Measurements from ENCODE around the gene ABI3BP. TPM values are rescaled to one million over a fixed set of nuclear protein-coding genes. Genes with fewer than 3 reads are reported as not detected.

Gene ABI3BP
- total and polyA plus RNA-seq, 2 experiments from 2014 or later: 0.42 to 0.57 TPM

DNA sequence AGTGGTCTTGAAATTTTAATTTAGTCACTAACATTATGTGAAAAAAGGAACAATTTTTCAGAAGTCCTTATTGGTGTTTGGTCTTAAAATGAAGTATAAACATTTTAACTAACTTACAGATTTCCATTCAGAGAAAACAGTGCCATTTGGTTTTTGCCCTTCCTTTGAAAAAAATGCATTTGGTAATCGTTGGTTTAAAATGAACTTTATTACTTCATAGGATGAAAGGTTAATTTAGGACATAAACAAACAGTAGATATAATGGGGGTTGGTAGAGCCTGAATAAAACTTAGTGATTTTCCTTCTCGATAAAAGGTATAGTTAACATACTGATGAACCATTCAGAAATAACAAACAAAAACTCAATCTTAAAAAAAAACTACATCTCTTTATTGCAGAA lies 244.3 kb downstream of the ABI3BP start:
- DNase-seq (ENCODE audit: low spot score): no peak
- Histone ChIP-seq H3K36me3 (ENCODE audit: insufficient read depth) (peaks cover 28% of the 10 kb centered on the region; the same call in 1 of the 2 replicates), H3K9me2 (ENCODE audit: insufficient read depth) (no peaks in the 10 kb centered on the region), H3K27ac (ENCODE audit: low read depth) (no peak overlapping the region), H3K4me1 (ENCODE audit: insufficient read depth) (peaks cover 19% of the 10 kb centered on the region), H4K20me1 (replicated peaks; ENCODE audit: insufficient read depth) (no peaks in the 10 kb centered on the region), H2AFZ (no peak overlapping the region), H3F3A (replicated peaks; ENCODE audit: low read depth) (no peaks in the 10 kb centered on the region), H3K27me3 (ENCODE audit: insufficient read depth) (no peaks in the 10 kb centered on the region), H3K4me2 (no peak overlapping the region), H3K79me2 (replicated peaks; ENCODE audit: insufficient read depth) (peaks cover 4% of the 10 kb centered on the region; the same call in 1 of the 2 replicates), H3K4me3 (no peak overlapping the region)
- TF ChIP-seq POLR2AphosphoS5 (IDR thresholded peaks at IDR 0.05; ENCODE audit: low read depth) (no peak), ZNF114 (CRISPR knock-in tag; IDR thresholded peaks at IDR 0.05) (no peak), STAT1 (IDR thresholded peaks at IDR 0.05; ENCODE audit: unreplicated experiment) (no peak), CREB1 (CRISPR knock-in tag; IDR thresholded peaks at IDR 0.05; ENCODE audit: low read depth) (no peak), ZNF331 (CRISPR knock-in tag; IDR thresholded peaks at IDR 0.05; ENCODE audit: low read depth) (no peak), NANOG (IDR thresholded peaks at IDR 0.05; ENCODE audit: borderline replicate concordance) (no peak), EZH2phosphoT487 (IDR thresholded peaks at IDR 0.05; ENCODE audit: unreplicated experiment) (no peak), EZH2 (IDR thresholded peaks at IDR 0.05; ENCODE audit: low read depth, unreplicated experiment) (no peak), JUNB (IDR thresholded peaks at IDR 0.05; ENCODE audit: unreplicated experiment) (no peak)
- TF ChIP-seq, protein P1, sequence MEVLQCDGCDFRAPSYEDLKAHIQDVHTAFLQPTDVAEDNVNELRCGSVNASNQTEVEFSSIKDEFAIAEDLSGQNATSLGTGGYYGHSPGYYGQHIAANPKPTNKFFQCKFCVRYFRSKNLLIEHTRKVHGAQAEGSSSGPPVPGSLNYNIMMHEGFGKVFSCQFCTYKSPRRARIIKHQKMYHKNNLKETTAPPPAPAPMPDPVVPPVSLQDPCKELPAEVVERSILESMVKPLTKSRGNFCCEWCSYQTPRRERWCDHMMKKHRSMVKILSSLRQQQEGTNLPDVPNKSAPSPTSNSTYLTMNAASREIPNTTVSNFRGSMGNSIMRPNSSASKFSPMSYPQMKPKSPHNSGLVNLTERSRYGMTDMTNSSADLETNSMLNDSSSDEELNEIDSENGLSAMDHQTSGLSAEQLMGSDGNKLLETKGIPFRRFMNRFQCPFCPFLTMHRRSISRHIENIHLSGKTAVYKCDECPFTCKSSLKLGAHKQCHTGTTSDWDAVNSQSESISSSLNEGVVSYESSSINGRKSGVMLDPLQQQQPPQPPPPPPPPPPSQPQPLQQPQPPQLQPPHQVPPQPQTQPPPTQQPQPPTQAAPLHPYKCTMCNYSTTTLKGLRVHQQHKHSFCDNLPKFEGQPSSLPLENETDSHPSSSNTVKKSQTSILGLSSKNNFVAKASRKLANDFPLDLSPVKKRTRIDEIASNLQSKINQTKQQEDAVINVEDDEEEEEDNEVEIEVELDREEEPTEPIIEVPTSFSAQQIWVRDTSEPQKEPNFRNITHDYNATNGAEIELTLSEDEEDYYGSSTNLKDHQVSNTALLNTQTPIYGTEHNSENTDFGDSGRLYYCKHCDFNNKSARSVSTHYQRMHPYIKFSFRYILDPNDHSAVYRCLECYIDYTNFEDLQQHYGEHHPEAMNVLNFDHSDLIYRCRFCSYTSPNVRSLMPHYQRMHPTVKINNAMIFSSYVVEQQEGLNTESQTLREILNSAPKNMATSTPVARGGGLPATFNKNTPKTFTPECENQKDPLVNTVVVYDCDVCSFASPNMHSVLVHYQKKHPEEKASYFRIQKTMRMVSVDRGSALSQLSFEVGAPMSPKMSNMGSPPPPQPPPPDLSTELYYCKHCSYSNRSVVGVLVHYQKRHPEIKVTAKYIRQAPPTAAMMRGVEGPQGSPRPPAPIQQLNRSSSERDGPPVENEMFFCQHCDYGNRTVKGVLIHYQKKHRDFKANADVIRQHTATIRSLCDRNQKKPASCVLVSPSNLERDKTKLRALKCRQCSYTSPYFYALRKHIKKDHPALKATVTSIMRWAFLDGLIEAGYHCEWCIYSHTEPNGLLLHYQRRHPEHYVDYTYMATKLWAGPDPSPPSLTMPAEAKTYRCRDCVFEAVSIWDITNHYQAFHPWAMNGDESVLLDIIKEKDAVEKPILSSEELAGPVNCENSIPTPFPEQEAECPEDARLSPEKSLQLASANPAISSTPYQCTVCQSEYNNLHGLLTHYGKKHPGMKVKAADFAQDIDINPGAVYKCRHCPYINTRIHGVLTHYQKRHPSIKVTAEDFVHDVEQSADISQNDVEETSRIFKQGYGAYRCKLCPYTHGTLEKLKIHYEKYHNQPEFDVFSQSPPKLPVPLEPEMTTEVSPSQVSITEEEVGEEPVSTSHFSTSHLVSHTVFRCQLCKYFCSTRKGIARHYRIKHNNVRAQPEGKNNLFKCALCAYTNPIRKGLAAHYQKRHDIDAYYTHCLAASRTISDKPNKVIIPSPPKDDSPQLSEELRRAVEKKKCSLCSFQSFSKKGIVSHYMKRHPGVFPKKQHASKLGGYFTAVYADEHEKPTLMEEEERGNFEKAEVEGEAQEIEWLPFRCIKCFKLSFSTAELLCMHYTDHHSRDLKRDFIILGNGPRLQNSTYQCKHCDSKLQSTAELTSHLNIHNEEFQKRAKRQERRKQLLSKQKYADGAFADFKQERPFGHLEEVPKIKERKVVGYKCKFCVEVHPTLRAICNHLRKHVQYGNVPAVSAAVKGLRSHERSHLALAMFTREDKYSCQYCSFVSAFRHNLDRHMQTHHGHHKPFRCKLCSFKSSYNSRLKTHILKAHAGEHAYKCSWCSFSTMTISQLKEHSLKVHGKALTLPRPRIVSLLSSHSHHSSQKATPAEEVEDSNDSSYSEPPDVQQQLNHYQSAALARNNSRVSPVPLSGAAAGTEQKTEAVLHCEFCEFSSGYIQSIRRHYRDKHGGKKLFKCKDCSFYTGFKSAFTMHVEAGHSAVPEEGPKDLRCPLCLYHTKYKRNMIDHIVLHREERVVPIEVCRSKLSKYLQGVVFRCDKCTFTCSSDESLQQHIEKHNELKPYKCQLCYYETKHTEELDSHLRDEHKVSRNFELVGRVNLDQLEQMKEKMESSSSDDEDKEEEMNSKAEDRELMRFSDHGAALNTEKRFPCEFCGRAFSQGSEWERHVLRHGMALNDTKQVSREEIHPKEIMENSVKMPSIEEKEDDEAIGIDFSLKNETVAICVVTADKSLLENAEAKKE (CRISPR knock-in tag; IDR thresholded peaks at IDR 0.05): no peak
- TF ChIP-seq, protein P2, sequence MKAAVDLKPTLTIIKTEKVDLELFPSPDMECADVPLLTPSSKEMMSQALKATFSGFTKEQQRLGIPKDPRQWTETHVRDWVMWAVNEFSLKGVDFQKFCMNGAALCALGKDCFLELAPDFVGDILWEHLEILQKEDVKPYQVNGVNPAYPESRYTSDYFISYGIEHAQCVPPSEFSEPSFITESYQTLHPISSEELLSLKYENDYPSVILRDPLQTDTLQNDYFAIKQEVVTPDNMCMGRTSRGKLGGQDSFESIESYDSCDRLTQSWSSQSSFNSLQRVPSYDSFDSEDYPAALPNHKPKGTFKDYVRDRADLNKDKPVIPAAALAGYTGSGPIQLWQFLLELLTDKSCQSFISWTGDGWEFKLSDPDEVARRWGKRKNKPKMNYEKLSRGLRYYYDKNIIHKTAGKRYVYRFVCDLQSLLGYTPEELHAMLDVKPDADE (IDR thresholded peaks at IDR 0.05): no peak
- TF ChIP-seq, protein P3, sequence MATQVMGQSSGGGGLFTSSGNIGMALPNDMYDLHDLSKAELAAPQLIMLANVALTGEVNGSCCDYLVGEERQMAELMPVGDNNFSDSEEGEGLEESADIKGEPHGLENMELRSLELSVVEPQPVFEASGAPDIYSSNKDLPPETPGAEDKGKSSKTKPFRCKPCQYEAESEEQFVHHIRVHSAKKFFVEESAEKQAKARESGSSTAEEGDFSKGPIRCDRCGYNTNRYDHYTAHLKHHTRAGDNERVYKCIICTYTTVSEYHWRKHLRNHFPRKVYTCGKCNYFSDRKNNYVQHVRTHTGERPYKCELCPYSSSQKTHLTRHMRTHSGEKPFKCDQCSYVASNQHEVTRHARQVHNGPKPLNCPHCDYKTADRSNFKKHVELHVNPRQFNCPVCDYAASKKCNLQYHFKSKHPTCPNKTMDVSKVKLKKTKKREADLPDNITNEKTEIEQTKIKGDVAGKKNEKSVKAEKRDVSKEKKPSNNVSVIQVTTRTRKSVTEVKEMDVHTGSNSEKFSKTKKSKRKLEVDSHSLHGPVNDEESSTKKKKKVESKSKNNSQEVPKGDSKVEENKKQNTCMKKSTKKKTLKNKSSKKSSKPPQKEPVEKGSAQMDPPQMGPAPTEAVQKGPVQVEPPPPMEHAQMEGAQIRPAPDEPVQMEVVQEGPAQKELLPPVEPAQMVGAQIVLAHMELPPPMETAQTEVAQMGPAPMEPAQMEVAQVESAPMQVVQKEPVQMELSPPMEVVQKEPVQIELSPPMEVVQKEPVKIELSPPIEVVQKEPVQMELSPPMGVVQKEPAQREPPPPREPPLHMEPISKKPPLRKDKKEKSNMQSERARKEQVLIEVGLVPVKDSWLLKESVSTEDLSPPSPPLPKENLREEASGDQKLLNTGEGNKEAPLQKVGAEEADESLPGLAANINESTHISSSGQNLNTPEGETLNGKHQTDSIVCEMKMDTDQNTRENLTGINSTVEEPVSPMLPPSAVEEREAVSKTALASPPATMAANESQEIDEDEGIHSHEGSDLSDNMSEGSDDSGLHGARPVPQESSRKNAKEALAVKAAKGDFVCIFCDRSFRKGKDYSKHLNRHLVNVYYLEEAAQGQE (IDR thresholded peaks at IDR 0.05; ENCODE audit: unreplicated experiment): no peak
- TF ChIP-seq, protein P4, sequence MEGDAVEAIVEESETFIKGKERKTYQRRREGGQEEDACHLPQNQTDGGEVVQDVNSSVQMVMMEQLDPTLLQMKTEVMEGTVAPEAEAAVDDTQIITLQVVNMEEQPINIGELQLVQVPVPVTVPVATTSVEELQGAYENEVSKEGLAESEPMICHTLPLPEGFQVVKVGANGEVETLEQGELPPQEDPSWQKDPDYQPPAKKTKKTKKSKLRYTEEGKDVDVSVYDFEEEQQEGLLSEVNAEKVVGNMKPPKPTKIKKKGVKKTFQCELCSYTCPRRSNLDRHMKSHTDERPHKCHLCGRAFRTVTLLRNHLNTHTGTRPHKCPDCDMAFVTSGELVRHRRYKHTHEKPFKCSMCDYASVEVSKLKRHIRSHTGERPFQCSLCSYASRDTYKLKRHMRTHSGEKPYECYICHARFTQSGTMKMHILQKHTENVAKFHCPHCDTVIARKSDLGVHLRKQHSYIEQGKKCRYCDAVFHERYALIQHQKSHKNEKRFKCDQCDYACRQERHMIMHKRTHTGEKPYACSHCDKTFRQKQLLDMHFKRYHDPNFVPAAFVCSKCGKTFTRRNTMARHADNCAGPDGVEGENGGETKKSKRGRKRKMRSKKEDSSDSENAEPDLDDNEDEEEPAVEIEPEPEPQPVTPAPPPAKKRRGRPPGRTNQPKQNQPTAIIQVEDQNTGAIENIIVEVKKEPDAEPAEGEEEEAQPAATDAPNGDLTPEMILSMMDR (conservative IDR thresholded peaks at IDR 0.05; ENCODE audit: low read depth in 2 of 2): no peak
- Mint-ChIP-seq H3K9me3 (no peaks in the 10 kb centered on the region), H3K4me3 (no peak overlapping the region), H3K4me1 (peaks cover 31% of the 10 kb centered on the region), H3K36me3 (ENCODE audit: low read depth) (peaks cover 50% of the 10 kb centered on the region; the same call in 2 of the 3 replicates), H3K27me3 (ENCODE audit: insufficient read depth, low read depth, poor library complexity) (no peaks in the 10 kb centered on the region), H3K27ac (no peak overlapping the region)
- ATAC-seq: no peak

Data from GM23338 (cell line).